NCI-H510A treated with DMSO at 0.1 percent for 48 hours (cell line): ENCODE measurements around the gene AAMP.
"Not testable (repeated sequence)": the region's sequence is repeated elsewhere in the genome, so short reads cannot be mapped to it uniquely, and the experiment has no call there.

Experiments used
- DNase-seq: peaks from one replicate; lab custom pipeline; 2025; lab: John Stamatoyannopoulos, UW

Gene AAMP

GRCh38 chr2:218274586-218274985 lies 4.6 kb upstream of the AAMP start:
- DNase-seq, result no peak

GRCh38 chr2:218273908-218274249 lies 3.9 kb upstream of the AAMP start:
- no peak for DNase-seq

- not testable (repeated sequence) for DNase-seq
These were observed 3.4 kb upstream of the AAMP start for GRCh38 chr2:218273214-218273907.

GRCh38 chr2:218272531-218273212 lies 2.7 kb upstream of the AAMP start:
- DNase-seq, result peak; percentile 64

- DNase-seq, result no peak
These were observed 2.1 kb upstream of the AAMP start for GRCh38 chr2:218271865-218272530.

- DNase-seq, result no peak
These were observed 1.5 kb upstream of the AAMP start for GRCh38 chr2:218271487-218271797.

- no peak for DNase-seq
These were observed 967 bp upstream of the AAMP start for GRCh38 chr2:218270721-218271486.

GRCh38 chr2:218267259-218267658 lies 2.7 kb downstream of the AAMP start:
- no peak for DNase-seq

- no peak for DNase-seq
These were observed 3.5 kb downstream of the AAMP start for GRCh38 chr2:218266316-218266979.

GRCh38 chr2:218265626-218266025 lies 4.3 kb downstream of the AAMP start:
- no peak for DNase-seq

GRCh38 chr2:218264773-218265561 lies 5.0 kb downstream of the AAMP start:
- no peak for DNase-seq

GRCh38 chr2:218263817-218264641 lies 5.9 kb downstream of the AAMP start:
- DNase-seq, result no peak

- no peak for DNase-seq
These were observed 7.0 kb downstream of the AAMP start for GRCh38 chr2:218262631-218263586.

- DNase-seq, result no peak
These were observed 7.7 kb downstream of the AAMP start for GRCh38 chr2:218262237-218262600.

- peak; percentile 40 for DNase-seq
These were observed 8.3 kb downstream of the AAMP start for GRCh38 chr2:218261423-218262236.

- peak; percentile 66 for DNase-seq
These were observed 9.1 kb downstream of the AAMP start, which contains the start of gene GPBAR1 for GRCh38 chr2:218260742-218261422. TSS of gene GPBAR1 (plus strand) at chr2:218261015. CDS start at chr2:218262725, 1,710 bp downstream.

- DNase-seq, result no peak
These were observed 9.8 kb downstream of the AAMP start for GRCh38 chr2:218260166-218260565.
